A673 (cell line): Measurements from ENCODE around the gene C1orf35.

Experiments
- EZH2 ChIP-seq: fragments of 200-600 bp; sonication (generic); IDR thresholded peaks from 2 replicates; pipeline ENCODE4 v1.6.1; 2017; ENCODE audit warnings: borderline replicate concordance, low read depth, mild to moderate bottlenecking, mixed read lengths, antibody characterized with exemption, low read length; ENCODE audit not compliant: poor library complexity, severe bottlenecking
- TF ChIP-seq, protein P1 (sequence below): fragments of 300-800, 200-600 bp; sonication (generic); conservative IDR thresholded peaks from 2 replicates; pipeline ENCODE4 v1.5.1; 2017; ENCODE audit warnings: low read depth, mild to moderate bottlenecking, antibody characterized with exemption, low read length, moderate library complexity, mixed read lengths

DNA sequence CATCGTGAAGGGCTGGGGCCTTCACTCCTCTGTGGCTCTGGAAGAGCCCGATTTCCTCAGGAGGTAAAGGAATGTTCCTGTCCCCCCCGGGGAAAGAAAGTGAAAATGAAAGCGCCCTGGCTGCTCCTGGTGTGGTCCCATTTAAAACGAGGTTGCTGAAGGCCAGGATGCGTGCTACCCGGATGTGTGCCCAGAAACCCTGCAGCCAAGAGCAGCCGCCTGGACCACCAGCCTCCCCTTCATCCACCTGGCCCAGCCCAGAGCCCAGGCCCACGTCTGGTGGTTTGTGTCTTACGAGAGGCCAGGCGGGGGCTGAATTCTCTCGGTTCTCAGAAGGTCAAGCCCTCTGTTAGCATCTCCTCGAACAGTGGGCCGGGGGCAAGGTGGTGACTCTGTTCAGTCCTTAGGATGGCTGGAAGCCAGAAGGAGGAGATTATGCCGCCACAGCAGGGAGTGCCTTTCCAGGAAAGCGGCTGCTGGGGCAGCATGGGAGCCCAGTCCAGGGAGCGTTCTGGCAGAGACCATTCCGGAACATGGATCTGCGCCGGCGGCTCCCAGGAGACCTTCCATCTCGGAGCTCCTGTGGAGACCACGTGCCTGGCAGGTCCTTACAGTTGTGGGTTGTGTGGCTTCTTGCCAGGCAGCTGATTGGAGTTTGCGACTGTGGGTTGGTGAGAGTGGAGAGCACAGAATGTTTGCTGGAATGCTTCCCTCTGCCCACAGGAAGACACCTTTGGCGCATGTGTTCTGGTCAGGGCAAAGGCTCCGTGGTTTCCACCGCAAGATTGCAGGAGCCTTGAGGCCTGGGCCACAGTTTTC is 38.3 kb upstream of the C1orf35 start:
- TF ChIP-seq, protein P1, sequence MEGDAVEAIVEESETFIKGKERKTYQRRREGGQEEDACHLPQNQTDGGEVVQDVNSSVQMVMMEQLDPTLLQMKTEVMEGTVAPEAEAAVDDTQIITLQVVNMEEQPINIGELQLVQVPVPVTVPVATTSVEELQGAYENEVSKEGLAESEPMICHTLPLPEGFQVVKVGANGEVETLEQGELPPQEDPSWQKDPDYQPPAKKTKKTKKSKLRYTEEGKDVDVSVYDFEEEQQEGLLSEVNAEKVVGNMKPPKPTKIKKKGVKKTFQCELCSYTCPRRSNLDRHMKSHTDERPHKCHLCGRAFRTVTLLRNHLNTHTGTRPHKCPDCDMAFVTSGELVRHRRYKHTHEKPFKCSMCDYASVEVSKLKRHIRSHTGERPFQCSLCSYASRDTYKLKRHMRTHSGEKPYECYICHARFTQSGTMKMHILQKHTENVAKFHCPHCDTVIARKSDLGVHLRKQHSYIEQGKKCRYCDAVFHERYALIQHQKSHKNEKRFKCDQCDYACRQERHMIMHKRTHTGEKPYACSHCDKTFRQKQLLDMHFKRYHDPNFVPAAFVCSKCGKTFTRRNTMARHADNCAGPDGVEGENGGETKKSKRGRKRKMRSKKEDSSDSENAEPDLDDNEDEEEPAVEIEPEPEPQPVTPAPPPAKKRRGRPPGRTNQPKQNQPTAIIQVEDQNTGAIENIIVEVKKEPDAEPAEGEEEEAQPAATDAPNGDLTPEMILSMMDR: no peak
- no peak for TF ChIP-seq EZH2
